ENCODE data around the gene MED12L.

Gene MED12L

GRCh38 chr3:151290673-151291072 is 205.2 kb downstream of the MED12L start:
- no peak for DNase-seq (ENCODE audit: low read depth)

- no peak for DNase-seq (ENCODE audit: low read depth)
Measured at GRCh38 chr3:151293127-151293526, 207.7 kb downstream of the MED12L start.

GRCh38 chr3:151296226-151296625 is 210.8 kb downstream of the MED12L start:
- DNase-seq (ENCODE audit: low read depth), result no peak

- DNase-seq (ENCODE audit: low read depth), result no peak
Measured at GRCh38 chr3:151297429-151297828, 212.0 kb downstream of the MED12L start.

GRCh38 chr3:151299006-151299405 is 213.5 kb downstream of the MED12L start:
- DNase-seq (ENCODE audit: low read depth), result no peak

- no peak for DNase-seq (ENCODE audit: low read depth)
Measured at GRCh38 chr3:151300539-151300938, 215.1 kb downstream of the MED12L start.

GRCh38 chr3:151301787-151302186 is 216.3 kb downstream of the MED12L start:
- DNase-seq (ENCODE audit: low read depth), result no peak

- no peak for DNase-seq (ENCODE audit: low read depth)
Measured at GRCh38 chr3:151303751-151304150, 218.3 kb downstream of the MED12L start.

GRCh38 chr3:151305060-151305774 is 219.8 kb downstream of the MED12L start:
- peak; percentile 96 for DNase-seq (ENCODE audit: low read depth)

GRCh38 chr3:151305775-151306151 is 220.3 kb downstream of the MED12L start:
- DNase-seq (ENCODE audit: low read depth), result no peak

GRCh38 chr3:151306168-151306810 is 220.8 kb downstream of the MED12L start:
- DNase-seq (ENCODE audit: low read depth), result no peak

GRCh38 chr3:151307131-151307530 is 221.7 kb downstream of the MED12L start:
- DNase-seq (ENCODE audit: low read depth), result no peak

GRCh38 chr3:151307583-151308488 is 222.4 kb downstream of the MED12L start:
- DNase-seq (ENCODE audit: low read depth), result no peak

GRCh38 chr3:151309566-151309965 is 224.1 kb downstream of the MED12L start:
- DNase-seq (ENCODE audit: low read depth), result no peak

GRCh38 chr3:151312972-151313371 is 227.5 kb downstream of the MED12L start:
- no peak for DNase-seq (ENCODE audit: low read depth)

GRCh38 chr3:151314137-151314536 is 228.7 kb downstream of the MED12L start:
- no peak for DNase-seq (ENCODE audit: low read depth)

GRCh38 chr3:151314593-151314992 is 229.1 kb downstream of the MED12L start:
- no peak for DNase-seq (ENCODE audit: low read depth)

GRCh38 chr3:151315136-151315535 is 229.7 kb downstream of the MED12L start:
- DNase-seq (ENCODE audit: low read depth), result no peak

- no peak for DNase-seq (ENCODE audit: low read depth)
Measured at GRCh38 chr3:151315846-151316245, 230.4 kb downstream of the MED12L start.

GRCh38 chr3:151316267-151316991 is 231.0 kb downstream of the MED12L start, which contains the start of gene GPR87:
TSS of gene GPR87 (minus strand) at chr3:151316820. CDS start at chr3:151300100, 16,720 bp downstream.
- DNase-seq (ENCODE audit: low read depth), result no peak

GRCh38 chr3:151318313-151318712 is 232.8 kb downstream of the MED12L start:
- DNase-seq (ENCODE audit: low read depth), result no peak

- DNase-seq (ENCODE audit: low read depth), result no peak
Measured at GRCh38 chr3:151318991-151319390, 233.5 kb downstream of the MED12L start.
